T-helper 1 cell (primary cell): ENCODE measurements around the gene CDV3.

Experiments
- DNase-seq, 5 donors: peaks; one replicate each; pipeline ENCODE4 v3.0.0-alpha.2; 2012 to 2020

The CDV3 gene

GRCh38 chr3:133568294-133569014 is 5.0 kb upstream of the CDV3 start:
- DNase-seq = no peak

- DNase-seq = no peak
These were observed 3.1 kb upstream of the CDV3 start for GRCh38 chr3:133570139-133570936.

GRCh38 chr3:133570937-133571320 is 2.6 kb upstream of the CDV3 start:
- no peak for DNase-seq

- DNase-seq = peak in 1 of 5 donors; percentile 73
These were observed 1.1 kb upstream of the CDV3 start for GRCh38 chr3:133572158-133573053.

GRCh38 chr3:133573054-133573628 is 345 bp upstream of the CDV3 start:
- DNase-seq = peak; percentile 99 to 100 (median 100)

GRCh38 chr3:133574260-133574881 is 885 bp downstream of the CDV3 start:
- DNase-seq = peak; percentile 48 to 89 (median 58)

- peak in 1 of 5 donors; percentile 40 for DNase-seq
These were observed 1.6 kb downstream of the CDV3 start for GRCh38 chr3:133575086-133575485.

- no peak for DNase-seq
These were observed 2.7 kb downstream of the CDV3 start for GRCh38 chr3:133576169-133576568.

GRCh38 chr3:133578548-133579191 is 5.2 kb downstream of the CDV3 start:
- peak in 1 of 5 donors; percentile 8 for DNase-seq

GRCh38 chr3:133583396-133583795 is 9.9 kb downstream of the CDV3 start:
- no peak for DNase-seq

GRCh38 chr3:133588035-133588434 is 14.5 kb downstream of the CDV3 start:
- DNase-seq = no peak

GRCh38 chr3:133588784-133589465 is 15.4 kb downstream of the CDV3 start:
- DNase-seq = no peak

- DNase-seq = no peak
These were observed 16.0 kb downstream of the CDV3 start for GRCh38 chr3:133589503-133589902.

- no peak for DNase-seq
These were observed 17.8 kb downstream of the CDV3 start for GRCh38 chr3:133591271-133591742.

- DNase-seq = no peak
These were observed 19.4 kb downstream of the CDV3 start for GRCh38 chr3:133592843-133593242.

GRCh38 chr3:133593243-133593642 is 19.8 kb downstream of the CDV3 start:
- no peak for DNase-seq

GRCh38 chr3:133595341-133595740 is 21.9 kb downstream of the CDV3 start:
- no peak for DNase-seq

- no peak for DNase-seq
These were observed 24.9 kb downstream of the CDV3 start for GRCh38 chr3:133598405-133598804.

GRCh38 chr3:133599280-133599679 is 25.8 kb downstream of the CDV3 start:
- DNase-seq = no peak

GRCh38 chr3:133600572-133601081 is 27.1 kb downstream of the CDV3 start:
- DNase-seq = no peak

- DNase-seq = no peak
These were observed 32.9 kb downstream of the CDV3 start for GRCh38 chr3:133606342-133606741.
